Tibial artery (tissue), 4 donors: Measurements from ENCODE around the gene UPK1B.

Source experiments
- DNase-seq, 2 donors: peaks; one replicate each; pipeline ENCODE4 v3.0.0-alpha.2; 2019
- H3K27ac ChIP-seq, 2 donors: fragments of 200-600 bp; sonication (generic) in 1 of 2; 1 replicate in 1 of 2; 2 replicates in 1 of 2; pipeline ENCODE4 v1.5.1; 2018 to 2019; ENCODE audit warnings: mild to moderate bottlenecking in 1 of 2
- H3K27me3 ChIP-seq, 2 donors: fragments of 200-600 bp; sonication (generic) in 1 of 2; one replicate each; pipeline versions ENCODE4 v1.5.1 to v1.6.0; 2016 to 2019
- H3K36me3 ChIP-seq, 3 donors: fragments of 200-600 bp; sonication (generic) in 2 of 3; one replicate each; pipeline ENCODE4 v1.5.1; 2016 to 2019; ENCODE audit warnings: mild to moderate bottlenecking in 2 of 3
- H3K4me1 ChIP-seq, 4 donors: fragments of 200-600 bp; sonication (generic) in 2 of 4; 1 replicate in 3 of 4; 2 replicates in 1 of 4; pipeline ENCODE4 v1.5.1; 2016 to 2019
- H3K4me3 ChIP-seq, 2 donors: fragments of 200-600 bp; sonication (generic) in 1 of 2; 1 replicate in 1 of 2; 2 replicates in 1 of 2; pipeline ENCODE4 v1.5.1; 2018 to 2019; ENCODE audit warnings: mild to moderate bottlenecking in 2 of 2
- H3K9me3 ChIP-seq, 3 donors: fragments of 200-600 bp; sonication (generic) in 1 of 3; one replicate each; pipeline ENCODE4 v1.5.1; 2016 to 2019
- CTCF ChIP-seq, 2 experiments: fragments of 200-600 bp in 1 of 2; fragments of 450-650 bp in 1 of 2; IDR thresholded peaks; one replicate each; pipeline ENCODE4 v1.5.1; 2017 to 2019; ENCODE audit warnings: antibody characterized with exemption in 2 of 2, mild to moderate bottlenecking in 1 of 2, moderate library complexity in 1 of 2
- intact Hi-C: fragments of 100-400 bp; cut with DNase I; formaldehyde crosslinking; loops from one replicate; pipeline ENCODE4 v1.15.0; 2023; ENCODE audit warnings: low total_unique reads

Gene UPK1B

DNA sequence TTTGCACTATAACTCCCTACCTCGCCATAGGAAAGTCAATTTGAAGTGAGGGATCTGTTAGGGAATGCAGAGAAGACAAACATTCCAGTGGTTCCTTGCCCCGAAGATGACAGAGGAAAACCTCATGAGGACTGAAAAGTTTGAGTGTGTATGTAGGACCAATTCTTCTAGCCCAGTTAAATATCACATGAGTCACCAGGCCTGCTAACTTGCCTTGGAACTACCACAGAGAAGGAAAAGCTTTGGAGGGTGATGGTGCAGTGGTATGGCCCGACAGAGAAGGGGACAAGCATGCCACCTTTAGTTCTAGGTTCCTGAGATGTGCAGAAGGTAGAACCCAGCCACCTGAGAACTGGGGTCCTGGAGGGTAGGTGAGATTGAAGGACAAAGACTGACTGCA, 2.6 kb upstream of the UPK1B start:
- intact Hi-C loops: no loop called here
- no peak for TF ChIP-seq CTCF (IDR thresholded peaks at IDR 0.05)

DNA sequence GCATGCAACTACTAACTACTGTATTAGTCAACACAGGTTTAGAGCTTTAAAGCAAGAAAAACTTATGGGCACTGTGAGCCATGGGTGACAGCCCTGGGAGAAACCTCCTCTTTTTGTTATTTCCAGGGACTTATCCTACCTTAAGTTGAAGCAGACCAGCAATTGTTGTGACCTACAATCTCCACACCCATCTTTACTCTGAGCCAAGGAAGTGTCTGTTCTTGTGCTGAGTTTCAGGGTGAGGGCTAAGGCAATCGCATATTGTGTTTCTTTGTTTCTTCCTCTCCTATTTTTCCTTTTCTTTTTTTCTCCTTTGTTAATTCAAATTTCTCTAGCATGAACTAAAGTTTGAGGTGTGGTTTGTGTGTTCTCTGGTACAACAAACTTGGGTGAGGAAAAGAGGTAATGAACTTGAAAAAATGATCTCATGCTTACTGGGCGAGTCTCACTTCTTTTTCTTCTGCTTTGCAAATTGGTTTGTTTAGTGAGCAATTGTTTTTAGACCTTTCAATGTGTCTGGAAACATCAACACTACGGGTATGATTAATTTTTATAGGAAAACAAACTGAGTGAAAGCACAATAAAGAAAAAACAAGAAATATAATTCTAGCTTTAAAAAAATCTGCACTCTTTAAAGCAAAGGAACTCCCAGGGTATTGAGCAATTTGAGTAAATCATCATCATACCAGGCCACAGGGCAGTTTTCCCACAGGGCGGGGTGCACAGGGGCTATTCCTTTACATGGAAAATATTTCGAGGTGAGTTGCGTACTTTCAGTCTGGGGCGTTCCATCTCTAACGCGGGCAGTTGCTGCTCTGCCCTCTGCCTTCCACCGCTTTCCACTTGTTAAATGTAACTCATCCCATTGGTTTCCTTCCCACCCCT, 2.7 kb downstream of the UPK1B start:
- Histone ChIP-seq H3K27ac (no peak overlapping the region), H3K9me3 (no peaks in the 10 kb centered on the region), H3K36me3 (no peaks in the 10 kb centered on the region), H3K27me3 (no peaks in the 10 kb centered on the region), H3K4me3 (no peak overlapping the region), H3K4me1 (no peaks in the 10 kb centered on the region)
- intact Hi-C loops: no loop called here
- no peak for TF ChIP-seq CTCF (IDR thresholded peaks at IDR 0.05)
- no peak for DNase-seq

More for the DNA sequence above, 2.6 kb upstream of the UPK1B start:
- H3K27me3 ChIP-seq: no peaks in the 10 kb centered on the region
- H3K27ac ChIP-seq: no peak overlapping the region
- DNase-seq: no peak
- no peaks in the 10 kb centered on the region for H3K4me1 ChIP-seq
- H3K36me3 ChIP-seq: no peaks in the 10 kb centered on the region
- H3K4me3 ChIP-seq: no peak overlapping the region
- H3K9me3 ChIP-seq: no peaks in the 10 kb centered on the region

DNA sequence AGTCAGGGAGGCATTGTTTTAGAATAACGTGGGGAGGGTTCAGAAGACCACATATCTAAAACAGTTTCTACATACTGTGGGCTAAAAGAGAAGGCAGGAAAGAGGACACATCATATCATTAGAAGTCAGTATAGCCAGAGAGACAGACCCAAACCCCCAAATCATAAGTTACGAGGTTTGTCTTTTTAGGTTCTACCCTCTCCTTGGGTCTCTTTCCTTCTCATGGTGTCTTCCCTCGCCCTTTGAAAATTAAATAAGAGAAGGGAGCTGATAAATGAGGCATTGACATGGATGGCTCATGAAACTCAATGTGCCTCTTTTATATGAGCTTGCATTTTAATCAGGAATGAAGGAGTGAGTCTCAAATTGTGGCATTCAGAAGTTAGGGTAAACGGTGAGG, 3.4 kb downstream of the UPK1B start:
- Histone ChIP-seq H3K27me3 (no peaks in the 10 kb centered on the region), H3K4me3 (no peak overlapping the region), H3K4me1 (no peaks in the 10 kb centered on the region), H3K36me3 (no peaks in the 10 kb centered on the region), H3K9me3 (no peaks in the 10 kb centered on the region), H3K27ac (no peak overlapping the region)
- no peak for TF ChIP-seq CTCF (IDR thresholded peaks at IDR 0.05)
- intact Hi-C loops: no loop called here
- DNase-seq: no peak

DNA sequence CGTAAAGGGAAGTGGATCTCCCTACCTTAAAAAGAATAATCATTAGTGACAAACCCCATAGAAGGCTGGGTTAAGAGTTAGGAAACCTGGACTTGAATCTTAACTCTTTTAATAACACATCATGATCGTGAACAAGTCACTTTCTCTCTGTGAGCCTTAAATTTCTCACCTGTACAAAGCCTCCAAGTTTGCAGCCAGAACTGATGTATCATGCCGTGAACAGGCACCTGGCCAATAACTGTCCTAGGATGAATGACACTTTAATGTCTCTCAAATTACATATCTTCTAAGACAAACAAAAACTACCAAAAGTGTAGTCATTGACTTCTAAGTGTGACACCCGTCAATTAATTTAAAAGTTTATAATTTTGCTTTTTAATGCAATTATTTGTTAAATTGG, 3.9 kb downstream of the UPK1B start:
- Histone ChIP-seq H3K27me3 (no peaks in the 10 kb centered on the region), H3K4me3 (no peak overlapping the region), H3K27ac (no peak overlapping the region), H3K4me1 (no peaks in the 10 kb centered on the region), H3K36me3 (no peaks in the 10 kb centered on the region), H3K9me3 (no peaks in the 10 kb centered on the region)
- no peak for TF ChIP-seq CTCF (IDR thresholded peaks at IDR 0.05)
- intact Hi-C loops: no loop called here
- DNase-seq: no peak

DNA sequence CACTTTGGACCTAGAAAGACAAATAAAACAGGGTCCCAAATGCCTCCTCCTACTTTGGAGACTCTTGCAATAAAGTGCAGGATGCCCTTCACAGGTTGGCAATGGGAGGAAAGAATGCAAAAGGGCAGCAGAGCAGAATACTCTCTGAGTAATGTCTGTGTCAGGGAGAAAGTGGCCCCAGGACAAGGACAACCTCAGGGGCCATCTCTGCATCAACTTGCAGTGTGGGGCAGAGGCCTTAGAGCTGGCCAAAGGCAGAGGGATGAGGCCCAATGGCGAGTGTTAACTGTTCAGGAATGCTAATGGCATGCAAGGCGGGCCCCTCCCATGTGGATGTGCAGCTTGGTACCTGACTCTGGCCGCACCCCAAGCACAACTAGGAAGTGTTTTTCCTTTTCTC, 8.4 kb downstream of the UPK1B start:
- H3K27me3 ChIP-seq: no peaks in the 10 kb centered on the region
- intact Hi-C loops: no loop called here

More for the DNA sequence above, 8.4 kb downstream of the UPK1B start:
- Histone ChIP-seq H3K4me1 (no peaks in the 10 kb centered on the region), H3K27ac (no peak overlapping the region), H3K36me3 (no peaks in the 10 kb centered on the region), H3K4me3 (no peak overlapping the region), H3K9me3 (no peaks in the 10 kb centered on the region)
- no peak for TF ChIP-seq CTCF (IDR thresholded peaks at IDR 0.05)
- DNase-seq: no peak
